ENCODE results near the gene ACBD5.

DNA sequence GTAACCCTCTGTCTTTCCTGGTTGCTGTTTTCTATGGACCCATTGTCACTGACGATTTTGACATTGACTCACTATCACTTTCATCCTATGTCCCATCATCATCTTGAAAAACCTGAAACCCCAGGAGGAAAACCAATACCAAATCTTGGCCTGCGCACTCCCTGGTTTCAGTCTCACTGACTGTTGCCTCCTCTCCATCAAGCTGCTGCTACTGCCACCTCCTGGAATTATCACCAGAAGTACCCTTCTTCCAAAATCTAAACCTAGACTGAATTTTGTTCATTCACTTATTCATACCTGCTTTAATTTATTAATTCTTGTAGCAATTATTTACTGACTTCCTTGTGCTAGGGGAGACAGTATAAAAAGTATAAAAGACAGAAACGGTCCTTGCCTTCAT is 44.5 kb upstream of the ACBD5 start:
- TF ChIP-seq, protein P1, sequence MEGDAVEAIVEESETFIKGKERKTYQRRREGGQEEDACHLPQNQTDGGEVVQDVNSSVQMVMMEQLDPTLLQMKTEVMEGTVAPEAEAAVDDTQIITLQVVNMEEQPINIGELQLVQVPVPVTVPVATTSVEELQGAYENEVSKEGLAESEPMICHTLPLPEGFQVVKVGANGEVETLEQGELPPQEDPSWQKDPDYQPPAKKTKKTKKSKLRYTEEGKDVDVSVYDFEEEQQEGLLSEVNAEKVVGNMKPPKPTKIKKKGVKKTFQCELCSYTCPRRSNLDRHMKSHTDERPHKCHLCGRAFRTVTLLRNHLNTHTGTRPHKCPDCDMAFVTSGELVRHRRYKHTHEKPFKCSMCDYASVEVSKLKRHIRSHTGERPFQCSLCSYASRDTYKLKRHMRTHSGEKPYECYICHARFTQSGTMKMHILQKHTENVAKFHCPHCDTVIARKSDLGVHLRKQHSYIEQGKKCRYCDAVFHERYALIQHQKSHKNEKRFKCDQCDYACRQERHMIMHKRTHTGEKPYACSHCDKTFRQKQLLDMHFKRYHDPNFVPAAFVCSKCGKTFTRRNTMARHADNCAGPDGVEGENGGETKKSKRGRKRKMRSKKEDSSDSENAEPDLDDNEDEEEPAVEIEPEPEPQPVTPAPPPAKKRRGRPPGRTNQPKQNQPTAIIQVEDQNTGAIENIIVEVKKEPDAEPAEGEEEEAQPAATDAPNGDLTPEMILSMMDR (IDR thresholded peaks at IDR 0.05), result peak in 2 of 6 experiments; percentile 14 to 23
- TF ChIP-seq POLR2A (IDR thresholded peaks at IDR 0.05), result no peak
